Gastroesophageal sphincter (tissue), 3 donors: ENCODE results near the gene CCND1.

Source experiments
- POLR2A ChIP-seq, 2 donors: fragments of 450-650 bp; IDR thresholded peaks; one replicate each; pipeline ENCODE4 v1.6.1; 2017; ENCODE audit warnings: antibody characterized with exemption in 2 of 2, mild to moderate bottlenecking in 2 of 2, moderate library complexity in 1 of 2
- TF ChIP-seq, protein P1 (sequence below), 4 experiments: fragments of 200-600 bp in 2 of 4; fragments of 450-650 bp in 2 of 4; sonication (generic) in 1 of 4; IDR thresholded peaks; one replicate each; pipeline ENCODE4 v1.5.1; 2017 to 2019; ENCODE audit warnings: antibody characterized with exemption in 4 of 4, mild to moderate bottlenecking in 2 of 4, moderate library complexity in 2 of 4

DNA sequence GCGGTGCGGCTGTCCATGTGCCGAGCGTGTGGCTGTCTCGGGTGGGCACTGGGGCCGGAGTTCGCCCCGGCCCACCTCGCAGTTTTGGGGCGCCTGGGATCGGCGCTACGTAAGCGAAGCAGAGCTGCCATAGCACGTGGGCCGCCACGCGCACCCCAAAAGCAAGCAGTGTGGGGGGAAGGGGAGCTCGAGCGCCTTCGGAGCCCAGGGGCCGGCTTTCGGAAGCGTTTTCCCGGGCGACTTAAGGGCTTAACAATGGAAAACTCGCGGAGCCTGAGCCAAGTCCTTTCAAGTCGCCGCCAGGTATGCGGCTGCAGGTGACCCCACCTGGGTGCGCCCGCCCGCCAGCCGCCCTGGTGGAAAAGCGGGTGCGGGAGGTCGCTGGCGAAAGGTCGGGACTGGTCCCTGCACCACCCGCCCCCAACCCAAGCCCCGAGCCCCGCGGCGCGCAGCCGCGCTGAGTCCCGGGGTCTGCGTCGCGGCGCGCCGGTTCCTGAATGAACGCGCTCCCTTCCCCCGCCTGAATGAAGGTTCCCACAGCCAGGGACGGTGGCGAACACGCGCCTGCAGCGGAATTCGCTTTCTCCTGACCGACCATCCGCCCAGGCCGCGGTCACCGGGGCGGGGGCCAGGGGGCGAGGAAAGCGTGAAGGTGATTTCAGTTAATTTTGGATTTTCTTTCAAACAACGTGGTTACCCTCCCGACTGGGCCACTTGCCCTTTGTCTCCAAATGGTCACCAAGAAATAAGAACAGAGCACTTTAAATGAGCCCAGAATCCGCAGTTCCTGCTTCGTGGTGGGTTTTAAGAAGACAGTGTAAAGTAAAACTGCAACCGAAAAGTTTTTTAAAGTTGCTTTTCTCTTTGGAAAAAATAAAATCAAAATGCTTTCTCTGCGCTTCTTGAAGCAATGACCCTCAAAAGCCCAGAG lies 2.8 kb upstream of the CCND1 start:
- TF ChIP-seq, protein P1, sequence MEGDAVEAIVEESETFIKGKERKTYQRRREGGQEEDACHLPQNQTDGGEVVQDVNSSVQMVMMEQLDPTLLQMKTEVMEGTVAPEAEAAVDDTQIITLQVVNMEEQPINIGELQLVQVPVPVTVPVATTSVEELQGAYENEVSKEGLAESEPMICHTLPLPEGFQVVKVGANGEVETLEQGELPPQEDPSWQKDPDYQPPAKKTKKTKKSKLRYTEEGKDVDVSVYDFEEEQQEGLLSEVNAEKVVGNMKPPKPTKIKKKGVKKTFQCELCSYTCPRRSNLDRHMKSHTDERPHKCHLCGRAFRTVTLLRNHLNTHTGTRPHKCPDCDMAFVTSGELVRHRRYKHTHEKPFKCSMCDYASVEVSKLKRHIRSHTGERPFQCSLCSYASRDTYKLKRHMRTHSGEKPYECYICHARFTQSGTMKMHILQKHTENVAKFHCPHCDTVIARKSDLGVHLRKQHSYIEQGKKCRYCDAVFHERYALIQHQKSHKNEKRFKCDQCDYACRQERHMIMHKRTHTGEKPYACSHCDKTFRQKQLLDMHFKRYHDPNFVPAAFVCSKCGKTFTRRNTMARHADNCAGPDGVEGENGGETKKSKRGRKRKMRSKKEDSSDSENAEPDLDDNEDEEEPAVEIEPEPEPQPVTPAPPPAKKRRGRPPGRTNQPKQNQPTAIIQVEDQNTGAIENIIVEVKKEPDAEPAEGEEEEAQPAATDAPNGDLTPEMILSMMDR (IDR thresholded peaks at IDR 0.05) = no peak
- TF ChIP-seq POLR2A (IDR thresholded peaks at IDR 0.05) = no peak
